ENCODE results near the gene SLC7A6. TPM values are rescaled to one million over a fixed set of nuclear protein-coding genes. Genes with fewer than 3 reads are reported as not detected.
A peak's percentile ranks its signal among the peaks of the same experiment; 100 is the strongest.

The SLC7A6 gene
- total and polyA plus RNA-seq, 5 donors from 2014 or later: 10.7 to 141 (median 18.8) TPM

- no peaks in the 10 kb centered on the region for H3K9me3 Mint-ChIP-seq
- no peak overlapping the region for H3K4me3 ChIP-seq (ENCODE audit: low read depth, low read length)
- no peaks in the 10 kb centered on the region for H3K27me3 Mint-ChIP-seq
- no peaks in the 10 kb centered on the region for H3K27me3 ChIP-seq (ENCODE audit: control insufficient read depth, insufficient read depth, low read length)
- peaks cover 57% of the 10 kb centered on the region for H3K36me3 Mint-ChIP-seq
- H3K36me3 ChIP-seq (ENCODE audit: control insufficient read depth, insufficient read depth, low read length): peaks cover 93% of the 10 kb centered on the region
- peaks cover 13 to 62% (median 26%) of the 10 kb centered on the region in 4 donors for H3K4me1 Mint-ChIP-seq
- H3K4me1 ChIP-seq (ENCODE audit: control insufficient read depth, insufficient read depth, low read length, poor library complexity, severe bottlenecking): peaks cover 16% of the 10 kb centered on the region
- H3K27ac Mint-ChIP-seq: peak overlapping the region in 2 of 3 donors; percentile 75 to 84
- DNase-seq (no peak), ATAC-seq (ENCODE audit: low read depth in 2 of 2) (no peak)
- H3K27ac ChIP-seq (ENCODE audit: insufficient read depth, low read length, poor library complexity, severe bottlenecking): no peak overlapping the region
- H3K4me3 Mint-ChIP-seq: no peak overlapping the region
- H3K9me3 ChIP-seq (ENCODE audit: control insufficient read depth in 2 of 2, low read length in 2 of 2): no peaks in the 10 kb centered on the region
Measured at GRCh38 chr16:68296291-68296690, 32.0 kb downstream of the SLC7A6 start.

DNA sequence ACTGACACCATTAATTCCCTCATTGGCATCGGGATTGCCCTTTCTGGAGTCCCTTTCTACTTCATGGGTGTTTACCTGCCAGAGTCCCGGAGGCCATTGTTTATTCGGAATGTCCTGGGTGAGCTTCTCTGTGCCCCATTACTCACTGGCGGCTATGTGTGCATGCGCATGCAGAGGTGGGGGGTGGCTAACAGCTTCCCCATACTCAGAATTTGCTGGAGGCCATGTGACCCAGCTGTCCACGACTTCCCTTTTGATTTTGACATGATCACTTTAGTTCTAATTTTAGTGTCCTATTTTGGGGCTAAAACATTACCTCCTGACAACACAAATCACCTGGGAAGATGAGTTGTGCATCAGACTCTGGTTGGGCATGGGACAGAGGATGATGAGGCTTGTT, 32.4 kb downstream of the SLC7A6 start:
- H3K36me3 ChIP-seq (ENCODE audit: control insufficient read depth, insufficient read depth, low read length): peaks cover 93% of the 10 kb centered on the region
- peaks cover 14 to 61% (median 26%) of the 10 kb centered on the region in 4 donors for H3K4me1 Mint-ChIP-seq
- H3K27ac Mint-ChIP-seq: peak overlapping the region; percentile 57 to 84 (median 75)
- H3K27me3 Mint-ChIP-seq: no peaks in the 10 kb centered on the region
- no peaks in the 10 kb centered on the region for H3K27me3 ChIP-seq (ENCODE audit: control insufficient read depth, insufficient read depth, low read length)
- H3K4me3 Mint-ChIP-seq: no peak overlapping the region
- peaks cover 12% of the 10 kb centered on the region for H3K4me1 ChIP-seq (ENCODE audit: control insufficient read depth, insufficient read depth, low read length, poor library complexity, severe bottlenecking)
- no peaks in the 10 kb centered on the region for H3K9me3 Mint-ChIP-seq
- ATAC-seq (ENCODE audit: low read depth in 2 of 2): no peak
- no peaks in the 10 kb centered on the region for H3K9me3 ChIP-seq (ENCODE audit: control insufficient read depth in 2 of 2, low read length in 2 of 2)
- peaks cover 56% of the 10 kb centered on the region for H3K36me3 Mint-ChIP-seq
- DNase-seq: no peak
- no peak overlapping the region for H3K4me3 ChIP-seq (ENCODE audit: low read depth, low read length)
- H3K27ac ChIP-seq (ENCODE audit: insufficient read depth, low read length, poor library complexity, severe bottlenecking): no peak overlapping the region

- Mint-ChIP-seq H3K36me3 (peaks cover 57% of the 10 kb centered on the region), H3K4me1 (peaks cover 12 to 56% (median 23%) of the 10 kb centered on the region in 4 donors), H3K4me3 (no peak overlapping the region), H3K9me3 (no peaks in the 10 kb centered on the region), H3K27ac (peak overlapping the region in 2 of 3 donors; percentile 17 to 21), H3K27me3 (no peaks in the 10 kb centered on the region)
- H3K27me3 ChIP-seq (ENCODE audit: control insufficient read depth, insufficient read depth, low read length): no peaks in the 10 kb centered on the region
- DNase-seq (no peak), ATAC-seq (ENCODE audit: low read depth in 2 of 2) (no peak)
- H3K27ac ChIP-seq (ENCODE audit: insufficient read depth, low read length, poor library complexity, severe bottlenecking): no peak overlapping the region
- no peaks in the 10 kb centered on the region for H3K9me3 ChIP-seq (ENCODE audit: control insufficient read depth in 2 of 2, low read length in 2 of 2)
- H3K36me3 ChIP-seq (ENCODE audit: control insufficient read depth, insufficient read depth, low read length): peaks cover 96% of the 10 kb centered on the region
- no peaks in the 10 kb centered on the region for H3K4me1 ChIP-seq (ENCODE audit: control insufficient read depth, insufficient read depth, low read length, poor library complexity, severe bottlenecking)
- no peak overlapping the region for H3K4me3 ChIP-seq (ENCODE audit: low read depth, low read length)
Measured at GRCh38 chr16:68297908-68298307, 33.6 kb downstream of the SLC7A6 start.

GRCh38 chr16:68298312-68298711, 34.0 kb downstream of the SLC7A6 start:
- peak overlapping the region in 2 of 3 donors; percentile 21 to 52 for H3K27ac Mint-ChIP-seq

GRCh38 chr16:68298907-68299561, 34.7 kb downstream of the SLC7A6 start:
- no peaks in the 10 kb centered on the region for H3K27me3 ChIP-seq (ENCODE audit: control insufficient read depth, insufficient read depth, low read length)
- Mint-ChIP-seq H3K4me3 (no peak overlapping the region), H3K9me3 (no peaks in the 10 kb centered on the region), H3K27ac (peak overlapping the region; percentile 21 to 74 (median 46)), H3K27me3 (no peaks in the 10 kb centered on the region), H3K4me1 (peaks cover 10 to 49% (median 20%) of the 10 kb centered on the region in 4 donors), H3K36me3 (peaks cover 58% of the 10 kb centered on the region)
- no peaks in the 10 kb centered on the region for H3K4me1 ChIP-seq (ENCODE audit: control insufficient read depth, insufficient read depth, low read length, poor library complexity, severe bottlenecking)
- H3K36me3 ChIP-seq (ENCODE audit: control insufficient read depth, insufficient read depth, low read length): peaks cover 95% of the 10 kb centered on the region
- H3K9me3 ChIP-seq (ENCODE audit: control insufficient read depth in 2 of 2, low read length in 2 of 2): no peaks in the 10 kb centered on the region
- no peak overlapping the region for H3K27ac ChIP-seq (ENCODE audit: insufficient read depth, low read length, poor library complexity, severe bottlenecking)
- no peak for ATAC-seq (ENCODE audit: low read depth in 2 of 2)
- no peak for DNase-seq
- no peak overlapping the region for H3K4me3 ChIP-seq (ENCODE audit: low read depth, low read length)

More at GRCh38 chr16:68298312-68298711, 34.0 kb downstream of the SLC7A6 start:
- H3K9me3 Mint-ChIP-seq: no peaks in the 10 kb centered on the region
- no peak overlapping the region for H3K4me3 ChIP-seq (ENCODE audit: low read depth, low read length)
- DNase-seq (no peak), ATAC-seq (ENCODE audit: low read depth in 2 of 2) (no peak)
- peaks cover 56% of the 10 kb centered on the region for H3K36me3 Mint-ChIP-seq
- H3K27ac ChIP-seq (ENCODE audit: insufficient read depth, low read length, poor library complexity, severe bottlenecking): no peak overlapping the region
- H3K4me3 Mint-ChIP-seq: no peak overlapping the region
- H3K4me1 Mint-ChIP-seq: peaks cover 12 to 55% (median 21%) of the 10 kb centered on the region in 4 donors
- H3K27me3 Mint-ChIP-seq: no peaks in the 10 kb centered on the region
- H3K9me3 ChIP-seq (ENCODE audit: control insufficient read depth in 2 of 2, low read length in 2 of 2): no peaks in the 10 kb centered on the region
- peaks cover 94% of the 10 kb centered on the region for H3K36me3 ChIP-seq (ENCODE audit: control insufficient read depth, insufficient read depth, low read length)
- no peaks in the 10 kb centered on the region for H3K27me3 ChIP-seq (ENCODE audit: control insufficient read depth, insufficient read depth, low read length)
- H3K4me1 ChIP-seq (ENCODE audit: control insufficient read depth, insufficient read depth, low read length, poor library complexity, severe bottlenecking): no peaks in the 10 kb centered on the region

DNA sequence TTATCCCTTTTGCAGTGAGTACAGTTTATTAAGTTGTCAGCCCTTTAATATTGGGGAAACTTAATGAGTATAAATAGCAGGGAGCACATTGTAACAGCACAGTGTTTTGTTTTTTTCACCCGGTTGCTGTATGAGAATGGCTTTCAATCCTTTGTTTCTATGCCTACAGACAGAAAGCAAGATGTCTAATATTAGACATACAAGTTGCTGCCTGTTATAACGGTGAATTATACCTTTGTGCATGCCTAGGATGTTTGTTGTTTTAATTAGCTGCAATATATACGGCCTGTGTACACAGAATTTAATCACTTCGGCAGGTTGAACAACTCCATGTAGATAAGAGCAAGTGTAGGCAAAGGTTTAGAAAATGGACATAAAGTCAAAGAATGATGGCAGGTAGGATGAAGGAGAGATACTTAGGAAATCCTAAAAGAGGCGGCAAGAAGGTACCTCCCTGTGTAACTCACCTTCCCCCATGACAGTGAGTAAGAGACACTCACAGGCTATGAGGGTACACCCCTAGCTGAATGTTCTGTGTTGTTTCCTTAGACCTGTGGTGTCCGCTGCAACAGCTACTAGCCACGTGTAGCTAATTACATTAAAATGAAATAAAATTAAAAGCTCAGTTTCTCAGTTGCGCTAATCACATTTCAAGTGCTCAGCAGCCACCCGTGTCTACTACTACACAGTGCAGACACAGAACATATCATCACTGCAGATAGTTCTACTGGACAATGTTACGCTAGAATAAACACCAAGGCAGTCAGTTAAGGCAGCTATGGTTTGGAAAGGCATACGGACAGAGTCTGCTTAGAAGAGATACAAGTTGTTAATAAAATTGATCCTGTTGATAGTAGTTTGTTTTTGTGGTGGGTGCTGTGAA, 35.5 kb downstream of the SLC7A6 start:
- H3K27me3 Mint-ChIP-seq: no peaks in the 10 kb centered on the region
- H3K27ac ChIP-seq (ENCODE audit: insufficient read depth, low read length, poor library complexity, severe bottlenecking): no peak overlapping the region
- H3K36me3 Mint-ChIP-seq: peaks cover 51% of the 10 kb centered on the region
- H3K27me3 ChIP-seq (ENCODE audit: control insufficient read depth, insufficient read depth, low read length): no peaks in the 10 kb centered on the region
- H3K27ac Mint-ChIP-seq: peak overlapping the region; percentile 21 to 74 (median 23)
- H3K9me3 ChIP-seq (ENCODE audit: control insufficient read depth in 2 of 2, low read length in 2 of 2): no peaks in the 10 kb centered on the region
- ATAC-seq (ENCODE audit: low read depth in 2 of 2) (no peak), DNase-seq (no peak)
- H3K4me3 Mint-ChIP-seq: no peak overlapping the region
- no peaks in the 10 kb centered on the region for H3K9me3 Mint-ChIP-seq
- H3K4me3 ChIP-seq (ENCODE audit: low read depth, low read length): no peak overlapping the region
- no peaks in the 10 kb centered on the region for H3K4me1 ChIP-seq (ENCODE audit: control insufficient read depth, insufficient read depth, low read length, poor library complexity, severe bottlenecking)
- peaks cover 12 to 44% (median 19%) of the 10 kb centered on the region in 4 donors for H3K4me1 Mint-ChIP-seq
- peaks cover 93% of the 10 kb centered on the region for H3K36me3 ChIP-seq (ENCODE audit: control insufficient read depth, insufficient read depth, low read length)

- ATAC-seq (ENCODE audit: low read depth in 2 of 2) (no peak), DNase-seq (no peak)
- peaks cover 47% of the 10 kb centered on the region for H3K36me3 Mint-ChIP-seq
- peaks cover 12 to 47% (median 20%) of the 10 kb centered on the region in 4 donors for H3K4me1 Mint-ChIP-seq
- Histone ChIP-seq H3K4me3 (ENCODE audit: low read depth, low read length) (no peak overlapping the region), H3K4me1 (ENCODE audit: control insufficient read depth, insufficient read depth, low read length, poor library complexity, severe bottlenecking) (no peaks in the 10 kb centered on the region), H3K27ac (ENCODE audit: insufficient read depth, low read length, poor library complexity, severe bottlenecking) (no peak overlapping the region), H3K36me3 (ENCODE audit: control insufficient read depth, insufficient read depth, low read length) (peaks cover 91% of the 10 kb centered on the region), H3K9me3 (ENCODE audit: control insufficient read depth in 2 of 2, low read length in 2 of 2) (no peaks in the 10 kb centered on the region), H3K27me3 (ENCODE audit: control insufficient read depth, insufficient read depth, low read length) (no peaks in the 10 kb centered on the region)
- no peak overlapping the region for H3K4me3 Mint-ChIP-seq
- H3K27me3 Mint-ChIP-seq: no peaks in the 10 kb centered on the region
- H3K27ac Mint-ChIP-seq: peak overlapping the region in 2 of 3 donors; percentile 21 to 55
- no peaks in the 10 kb centered on the region for H3K9me3 Mint-ChIP-seq
Measured at GRCh38 chr16:68300734-68301459, 36.6 kb downstream of the SLC7A6 start.

All from CD4-positive, CD25-positive, alpha-beta regulatory T cell (primary cell).